ENCODE results near the gene CHST5.

CHST5 gene

DNA sequence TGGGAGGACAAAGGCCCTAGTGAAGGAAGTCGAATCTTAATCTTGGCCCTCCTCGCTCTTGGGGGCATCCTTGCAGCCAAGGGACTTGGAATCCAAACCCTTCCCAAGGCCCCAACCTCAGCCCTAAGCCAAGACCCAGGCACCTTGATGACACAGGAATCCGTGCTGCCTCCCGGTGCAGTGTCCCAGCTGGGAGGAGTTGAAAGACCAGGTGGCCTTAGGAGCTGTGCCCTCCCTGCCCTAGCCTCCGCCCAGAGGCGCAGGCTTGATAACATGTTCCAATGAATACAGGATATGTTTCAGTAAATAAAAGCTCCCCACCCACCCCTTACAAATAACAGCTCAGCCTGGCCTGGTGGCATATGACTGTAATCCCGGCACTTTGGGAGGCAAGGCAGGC is at the start of gene CHST5:
Gene CHST5 (minus strand): TSS at position 208 of the 400 bp plus-strand sequence. CDS start 5,724 bp downstream, outside the sequence.
- TF ChIP-seq, protein P1, sequence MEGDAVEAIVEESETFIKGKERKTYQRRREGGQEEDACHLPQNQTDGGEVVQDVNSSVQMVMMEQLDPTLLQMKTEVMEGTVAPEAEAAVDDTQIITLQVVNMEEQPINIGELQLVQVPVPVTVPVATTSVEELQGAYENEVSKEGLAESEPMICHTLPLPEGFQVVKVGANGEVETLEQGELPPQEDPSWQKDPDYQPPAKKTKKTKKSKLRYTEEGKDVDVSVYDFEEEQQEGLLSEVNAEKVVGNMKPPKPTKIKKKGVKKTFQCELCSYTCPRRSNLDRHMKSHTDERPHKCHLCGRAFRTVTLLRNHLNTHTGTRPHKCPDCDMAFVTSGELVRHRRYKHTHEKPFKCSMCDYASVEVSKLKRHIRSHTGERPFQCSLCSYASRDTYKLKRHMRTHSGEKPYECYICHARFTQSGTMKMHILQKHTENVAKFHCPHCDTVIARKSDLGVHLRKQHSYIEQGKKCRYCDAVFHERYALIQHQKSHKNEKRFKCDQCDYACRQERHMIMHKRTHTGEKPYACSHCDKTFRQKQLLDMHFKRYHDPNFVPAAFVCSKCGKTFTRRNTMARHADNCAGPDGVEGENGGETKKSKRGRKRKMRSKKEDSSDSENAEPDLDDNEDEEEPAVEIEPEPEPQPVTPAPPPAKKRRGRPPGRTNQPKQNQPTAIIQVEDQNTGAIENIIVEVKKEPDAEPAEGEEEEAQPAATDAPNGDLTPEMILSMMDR (IDR thresholded peaks at IDR 0.05; ENCODE audit: low read length, missing control alignments) = no peak
- no peak within 1 kb of the TSS for H3K4me3 ChIP-seq (replicated peaks; ENCODE audit: low read depth, low read length)
- no peak for DNase-seq (ENCODE audit: low read depth)

DNA sequence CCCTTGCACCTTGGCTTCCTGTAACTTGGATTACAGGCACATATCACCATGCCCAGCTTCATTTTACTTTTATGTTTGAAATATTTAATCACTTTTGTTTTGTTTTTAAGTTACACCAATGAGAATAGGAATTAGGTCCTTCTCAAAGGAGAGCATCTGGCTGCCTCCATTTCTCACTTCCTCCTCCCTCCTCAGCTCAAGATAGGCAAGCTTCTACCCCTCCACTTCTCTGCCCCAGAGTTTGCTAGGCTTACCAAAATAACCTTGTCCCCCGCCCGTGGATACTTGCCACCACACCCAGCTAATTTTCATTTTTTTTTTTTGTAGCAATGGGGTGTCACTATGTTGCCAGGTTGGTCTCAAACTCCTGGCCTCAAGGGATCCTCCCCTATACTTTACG is 48.2 kb upstream of the CHST5 start:
- TF ChIP-seq, protein P1 (IDR thresholded peaks at IDR 0.05; ENCODE audit: low read length, missing control alignments) = no peak
- H3K4me3 ChIP-seq (replicated peaks; ENCODE audit: low read depth, low read length) = no peak overlapping the region
- DNase-seq (ENCODE audit: low read depth) = no peak

DNA sequence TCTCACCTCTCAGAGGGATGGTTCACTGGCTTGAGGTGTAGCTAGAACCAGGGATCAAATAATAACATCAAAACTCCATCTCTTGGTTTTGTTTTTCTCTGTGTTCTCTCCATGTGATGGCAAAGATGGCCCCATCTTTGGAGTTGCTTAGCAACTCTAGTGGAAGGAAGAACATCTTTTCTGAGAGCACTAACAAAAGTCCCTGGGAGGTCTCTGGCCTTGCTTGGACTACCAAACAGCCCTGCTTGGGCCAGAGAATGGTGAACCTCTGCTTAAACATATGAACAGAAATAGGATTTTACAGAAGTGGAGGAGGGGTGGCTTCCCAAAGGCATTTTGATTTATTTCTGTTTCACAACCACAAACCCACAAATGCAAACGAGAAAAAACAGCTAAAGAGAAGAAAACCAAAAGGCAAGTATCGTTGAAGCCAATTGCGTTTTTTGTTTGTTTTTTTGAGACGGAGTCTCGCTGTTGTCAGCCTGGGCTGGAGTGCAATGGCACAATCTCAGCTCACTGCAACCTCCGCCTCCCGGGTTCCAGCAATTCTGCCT is 43.5 kb upstream of the CHST5 start:
- no peak overlapping the region for H3K4me3 ChIP-seq (replicated peaks; ENCODE audit: low read depth, low read length)
- TF ChIP-seq, protein P1 (IDR thresholded peaks at IDR 0.05; ENCODE audit: low read length, missing control alignments) = no peak
- DNase-seq (ENCODE audit: low read depth) = no peak

DNA sequence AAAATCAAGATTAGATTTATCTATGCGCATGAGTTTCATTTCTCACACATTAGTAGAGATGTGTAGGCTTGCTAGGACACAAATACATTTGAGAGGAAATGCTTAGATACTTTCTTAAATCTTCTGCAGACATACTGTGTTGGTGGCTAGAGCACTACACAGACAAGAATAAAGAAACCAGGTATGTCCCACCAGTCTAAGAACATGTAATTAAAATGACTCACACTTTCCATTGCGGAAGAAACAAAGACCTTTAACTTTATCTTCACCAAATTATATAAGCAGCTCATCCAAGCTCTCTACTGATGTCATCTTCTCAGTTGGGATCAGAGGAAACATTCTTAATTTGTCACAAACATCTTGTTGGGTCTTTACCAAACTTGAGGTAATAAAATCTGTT is 42.8 kb upstream of the CHST5 start:
- H3K4me3 ChIP-seq (replicated peaks; ENCODE audit: low read depth, low read length) = no peak overlapping the region
- TF ChIP-seq, protein P1 (IDR thresholded peaks at IDR 0.05; ENCODE audit: low read length, missing control alignments) = no peak
- no peak for DNase-seq (ENCODE audit: low read depth)

DNA sequence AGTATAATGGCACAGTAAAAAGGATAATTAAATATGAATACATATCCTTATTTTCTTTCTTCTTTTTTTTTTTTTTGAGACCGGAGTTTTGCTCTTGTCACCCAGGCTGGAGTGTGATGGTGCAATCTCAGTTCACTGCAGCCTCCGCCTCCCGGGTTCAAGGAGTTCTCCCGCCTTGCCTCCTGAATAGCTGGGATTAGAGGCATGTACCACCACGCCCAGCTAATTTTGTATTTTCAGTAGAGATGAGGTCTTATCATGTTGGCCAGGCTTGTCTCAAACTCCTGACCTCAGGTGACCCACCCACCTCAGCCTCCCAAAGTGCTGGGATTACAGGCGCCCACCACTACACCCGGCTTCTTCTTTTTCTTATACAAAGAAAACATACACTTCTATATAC is 42.3 kb upstream of the CHST5 start:
- TF ChIP-seq, protein P1 (IDR thresholded peaks at IDR 0.05; ENCODE audit: low read length, missing control alignments) = no peak
- DNase-seq (ENCODE audit: low read depth) = no peak
- H3K4me3 ChIP-seq (replicated peaks; ENCODE audit: low read depth, low read length) = no peak overlapping the region

DNA sequence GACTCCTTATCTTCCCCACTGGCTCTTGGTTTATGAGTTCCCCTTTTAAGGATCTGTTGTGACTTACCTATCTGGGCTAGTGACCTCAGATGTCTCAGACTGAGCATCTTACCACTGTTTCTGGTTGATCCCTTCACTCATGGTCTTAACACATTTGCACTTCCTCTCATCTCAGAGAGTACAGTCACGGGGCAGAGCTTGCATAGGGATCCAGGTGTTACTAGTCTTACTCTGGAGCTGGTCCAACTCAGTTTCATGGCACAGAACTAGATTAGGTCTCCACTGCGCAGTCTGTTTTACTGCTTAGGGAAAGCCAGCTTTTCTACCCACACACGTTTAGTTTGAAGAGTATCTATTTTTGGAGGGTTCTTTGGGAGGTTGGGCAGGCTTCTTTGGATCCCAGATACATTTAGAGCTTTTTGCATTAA is 40.5 kb upstream of the CHST5 start:
- no peak overlapping the region for H3K4me3 ChIP-seq (replicated peaks; ENCODE audit: low read depth, low read length)
- TF ChIP-seq, protein P1 (IDR thresholded peaks at IDR 0.05; ENCODE audit: low read length, missing control alignments) = no peak
- DNase-seq (ENCODE audit: low read depth) = no peak

DNA sequence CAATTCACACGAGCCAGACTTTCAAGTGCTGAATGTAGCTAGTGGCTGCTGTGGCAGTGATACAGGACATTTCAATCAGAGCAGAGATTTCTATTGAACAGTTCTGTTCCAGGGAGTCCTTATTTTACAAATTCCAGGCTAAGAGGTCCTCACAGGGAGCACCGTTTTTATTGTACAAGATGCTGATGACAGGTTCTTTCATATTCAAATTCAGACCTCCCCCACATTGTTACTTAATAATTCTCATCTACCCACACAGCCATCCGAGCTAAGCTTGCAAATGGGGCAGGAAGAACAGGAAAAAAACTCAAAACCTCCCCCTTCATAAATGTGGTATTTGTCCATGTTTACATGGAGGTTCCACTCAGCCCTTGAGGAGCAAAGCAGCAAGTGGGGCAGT is 40.0 kb upstream of the CHST5 start:
- TF ChIP-seq, protein P1 (IDR thresholded peaks at IDR 0.05; ENCODE audit: low read length, missing control alignments) = no peak
- no peak overlapping the region for H3K4me3 ChIP-seq (replicated peaks; ENCODE audit: low read depth, low read length)
- DNase-seq (ENCODE audit: low read depth) = no peak

Data from fibroblast of pulmonary artery (primary cell).